Measurements from ENCODE around the gene LILRB3. TPM values are rescaled to one million over a fixed set of nuclear protein-coding genes. Genes with fewer than 3 reads are reported as not detected.
"Not testable (repeated sequence)": the region's sequence is repeated elsewhere in the genome, so short reads cannot be mapped to it uniquely, and the experiment has no call there.

LILRB3 gene
- total RNA-seq, 1 donor: 1.1 TPM

DNA sequence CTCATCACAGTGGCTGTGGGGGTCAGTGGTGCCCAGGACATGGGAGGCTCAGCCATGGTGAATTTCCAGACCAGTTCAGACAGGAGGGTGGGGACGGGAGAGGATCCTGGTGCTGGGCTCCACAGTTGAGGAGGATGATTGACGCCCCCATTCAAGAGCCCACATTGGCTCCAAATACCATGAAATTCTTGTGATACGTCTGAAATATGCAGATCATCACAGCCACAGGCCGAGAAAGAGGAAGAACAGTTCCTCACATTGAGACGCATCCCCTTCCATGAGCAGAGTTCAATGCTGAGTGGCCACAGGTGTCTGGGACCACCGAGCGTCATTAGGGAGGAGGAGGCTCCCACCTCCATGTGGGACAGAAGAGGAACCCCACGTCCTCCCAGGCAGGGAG, 21.0 kb upstream of the LILRB3 start:
- not testable (repeated sequence) for DNase-seq (ENCODE audit: low read depth in 2 of 3, low spot score in 2 of 3)

DNA sequence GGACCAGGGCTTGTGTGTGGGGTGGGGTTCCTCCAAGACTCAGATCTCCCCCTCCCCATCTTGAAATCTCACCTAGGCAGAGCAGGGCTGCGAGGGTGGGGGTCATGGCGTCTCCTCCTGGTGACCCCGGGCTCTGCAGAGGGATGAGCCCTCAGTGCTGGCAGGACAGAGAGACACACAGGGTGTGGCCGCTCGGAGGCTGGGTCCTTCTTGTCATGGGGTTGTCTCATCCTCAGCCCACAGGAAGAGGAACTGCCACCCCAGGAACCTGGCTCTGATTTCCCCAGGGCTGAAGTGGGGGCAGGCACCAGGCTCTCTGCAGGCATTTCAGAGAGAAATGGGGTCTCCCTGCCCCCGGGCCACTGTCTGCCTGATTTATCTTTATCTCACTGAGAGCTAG, 19.8 kb upstream of the LILRB3 start, which contains the start of gene LILRA6:
TSS of gene LILRA6 (minus strand) at position 145 of the 400 bp plus-strand sequence.
- not testable (repeated sequence) for DNase-seq (ENCODE audit: low read depth in 2 of 3, low spot score in 2 of 3)

- not testable (repeated sequence) for DNase-seq (ENCODE audit: low read depth in 2 of 3, low spot score in 2 of 3)
Observed at GRCh38 chr19:54242234-54242633, 19.4 kb upstream of the LILRB3 start.

- DNase-seq (ENCODE audit: low read depth in 2 of 3, low spot score in 2 of 3): not testable (repeated sequence)
Observed at GRCh38 chr19:54240372-54241336, 17.8 kb upstream of the LILRB3 start.

- DNase-seq (ENCODE audit: low read depth in 2 of 3, low spot score in 2 of 3): not testable (repeated sequence)
Observed at GRCh38 chr19:54239491-54240371, 16.9 kb upstream of the LILRB3 start.

DNA sequence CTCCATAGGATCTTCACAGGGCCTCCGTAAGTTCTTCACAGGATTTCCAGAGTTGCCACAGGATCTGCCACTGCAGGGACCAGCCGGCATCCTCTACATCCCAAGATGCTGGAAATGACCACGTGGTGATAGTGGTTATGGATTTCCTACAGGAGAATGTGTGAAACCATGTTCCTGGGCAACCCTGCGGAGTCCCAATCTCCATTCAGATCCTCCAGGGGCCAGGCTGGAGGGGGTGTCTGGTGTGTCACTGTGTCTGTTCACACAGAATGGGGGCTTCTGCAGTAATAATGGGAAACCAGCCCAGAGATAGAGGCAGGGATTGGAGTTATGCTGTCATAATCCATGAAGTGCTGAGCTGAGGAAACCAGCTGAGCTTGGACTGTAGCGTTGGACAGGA, 11.1 kb upstream of the LILRB3 start:
- DNase-seq (ENCODE audit: low read depth in 2 of 3, low spot score in 2 of 3): no peak

GRCh38 chr19:54231077-54231931, 8.5 kb upstream of the LILRB3 start:
- peak; percentile 82 to 93 (median 90) for DNase-seq (ENCODE audit: low read depth in 2 of 3, low spot score in 2 of 3)

- no peak for DNase-seq (ENCODE audit: low read depth in 2 of 3, low spot score in 2 of 3)
Observed at GRCh38 chr19:54230031-54230430, 7.2 kb upstream of the LILRB3 start.

DNA sequence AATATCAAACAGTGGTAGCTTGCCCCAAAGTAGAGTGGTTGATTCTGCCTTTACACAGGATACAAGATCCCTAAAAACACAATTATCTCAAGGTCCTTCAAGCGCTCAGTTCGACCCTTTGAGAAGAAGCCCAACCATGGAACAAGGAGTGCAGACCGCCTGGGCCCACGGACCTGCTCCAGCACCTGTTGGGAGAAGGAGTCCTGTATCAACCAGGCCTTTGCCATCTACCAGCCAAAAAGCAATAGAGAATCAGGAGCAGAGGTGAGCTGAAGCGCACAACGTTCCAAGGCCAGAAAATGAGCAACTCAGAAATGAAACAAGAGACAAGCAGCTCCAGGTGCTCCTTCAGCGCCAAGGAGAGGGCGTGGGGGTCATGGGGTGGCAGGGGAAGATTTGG, 6.3 kb upstream of the LILRB3 start:
- DNase-seq (ENCODE audit: low read depth in 2 of 3, low spot score in 2 of 3): no peak

GRCh38 chr19:54224619-54225018, 1.8 kb upstream of the LILRB3 start:
- DNase-seq (ENCODE audit: low read depth in 2 of 3, low spot score in 2 of 3): not testable (repeated sequence)

DNA sequence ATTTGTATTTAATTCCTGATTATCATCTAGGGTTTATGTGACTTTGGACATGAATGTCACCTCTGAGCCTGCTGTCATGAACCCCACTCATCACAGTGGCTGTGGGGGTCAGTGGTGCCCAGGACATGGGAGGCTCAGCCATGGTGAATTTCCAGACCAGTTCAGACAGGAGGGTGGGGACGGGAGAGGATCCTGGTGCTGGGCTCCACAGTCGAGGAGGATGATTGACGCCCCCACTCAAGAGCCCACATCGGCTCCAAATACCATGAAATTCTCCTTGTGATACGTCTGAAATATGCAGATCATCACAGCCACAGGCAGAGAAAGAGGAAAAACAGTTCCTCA, 1.1 kb upstream of the LILRB3 start:
- not testable (repeated sequence) for DNase-seq (ENCODE audit: low read depth in 2 of 3, low spot score in 2 of 3)

DNA sequence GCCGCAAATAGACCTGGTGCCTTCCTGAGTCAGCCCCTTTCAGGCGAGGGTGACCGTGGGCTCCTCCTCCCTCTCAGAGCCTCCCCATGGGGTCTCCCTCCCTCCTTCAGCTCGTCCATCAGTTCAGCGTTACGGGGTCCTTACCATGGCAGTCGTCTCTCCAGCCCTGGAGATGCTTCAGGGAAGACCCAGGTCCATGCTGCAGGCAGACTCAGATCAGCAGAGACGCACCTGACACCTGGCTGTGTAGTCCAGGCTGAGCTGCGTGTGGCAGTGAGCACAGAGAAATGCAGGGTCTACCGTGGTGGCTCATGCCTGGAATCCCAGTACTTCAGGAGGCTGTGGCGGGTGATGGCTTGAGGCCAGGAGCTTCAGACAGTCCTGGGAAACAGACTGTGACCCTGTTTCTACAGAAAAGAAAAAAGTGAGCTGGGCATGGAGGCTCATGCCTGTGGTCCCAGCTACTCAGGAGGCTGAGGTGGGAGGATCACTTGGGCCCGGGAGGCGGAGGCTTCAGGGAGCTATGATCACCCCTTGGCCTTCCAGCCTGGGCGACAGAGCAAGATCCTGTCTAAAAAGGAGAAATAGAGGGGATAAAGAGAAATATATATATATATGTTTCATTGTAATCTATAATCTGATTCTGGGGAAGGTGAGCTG, 600 bp upstream of the LILRB3 start:
- not testable (repeated sequence) for DNase-seq (ENCODE audit: low read depth in 2 of 3, low spot score in 2 of 3)

DNA sequence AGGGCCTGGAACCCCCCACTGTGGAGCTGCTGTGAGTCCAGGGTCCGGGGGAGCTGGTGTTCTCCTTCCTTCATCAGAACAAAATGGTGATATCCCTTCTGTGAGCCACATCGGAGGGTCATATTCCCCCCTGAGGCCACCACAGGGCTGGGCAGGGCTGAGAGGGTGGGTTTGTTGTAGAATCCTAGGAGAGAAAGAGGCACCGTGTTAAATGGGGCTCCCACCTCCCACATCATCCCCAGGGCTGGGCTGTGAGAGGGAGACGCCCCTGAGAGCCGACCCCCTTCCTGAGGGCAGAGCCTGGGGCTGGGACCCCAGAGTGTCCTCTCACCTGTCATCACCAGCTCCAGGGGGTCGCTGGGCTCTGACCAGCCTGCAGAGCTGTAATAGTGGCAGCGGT, 860 bp downstream of the LILRB3 start:
- DNase-seq (ENCODE audit: low read depth in 2 of 3, low spot score in 2 of 3): not testable (repeated sequence)

GRCh38 chr19:54219702-54220101, 3.1 kb downstream of the LILRB3 start:
- DNase-seq (ENCODE audit: low read depth in 2 of 3, low spot score in 2 of 3): not testable (repeated sequence)

DNA sequence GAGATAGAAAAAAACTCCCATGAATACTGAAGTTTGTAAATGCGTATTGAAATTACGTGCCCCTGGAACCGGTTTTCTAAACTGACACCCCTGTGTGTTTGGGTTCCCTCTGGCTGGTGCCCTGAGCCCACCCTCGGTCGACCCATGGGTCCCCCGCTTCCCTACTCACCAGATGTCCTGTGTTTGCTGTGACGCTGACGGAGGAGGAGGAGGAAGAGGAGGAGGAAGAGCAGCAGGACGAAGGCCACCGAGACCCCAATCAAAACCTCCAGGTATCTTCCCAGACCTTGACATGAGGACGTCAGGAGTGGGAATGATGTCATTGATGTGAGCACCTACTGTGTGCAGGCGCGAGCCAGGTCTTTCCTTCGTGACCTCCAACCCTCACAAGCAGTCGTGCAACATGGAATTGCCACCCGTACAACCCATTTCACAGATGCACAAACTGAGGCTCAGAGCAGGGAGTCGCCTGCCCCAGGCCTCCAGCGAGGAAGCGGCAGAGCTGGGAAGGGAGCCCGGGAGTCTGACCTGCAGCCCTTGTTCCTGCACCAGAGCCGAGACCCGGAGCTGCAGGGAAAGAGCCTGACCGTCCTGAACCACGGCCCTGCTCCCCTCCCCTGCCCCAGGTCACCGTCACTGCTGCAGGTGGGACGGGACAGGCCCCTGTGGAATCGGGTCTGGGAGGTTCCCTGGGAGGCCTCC, 3.7 kb downstream of the LILRB3 start:
- no peak for DNase-seq (ENCODE audit: low read depth in 2 of 3, low spot score in 2 of 3)

GRCh38 chr19:54218259-54218658, 4.5 kb downstream of the LILRB3 start:
- DNase-seq (ENCODE audit: low read depth in 2 of 3, low spot score in 2 of 3): no peak

DNA sequence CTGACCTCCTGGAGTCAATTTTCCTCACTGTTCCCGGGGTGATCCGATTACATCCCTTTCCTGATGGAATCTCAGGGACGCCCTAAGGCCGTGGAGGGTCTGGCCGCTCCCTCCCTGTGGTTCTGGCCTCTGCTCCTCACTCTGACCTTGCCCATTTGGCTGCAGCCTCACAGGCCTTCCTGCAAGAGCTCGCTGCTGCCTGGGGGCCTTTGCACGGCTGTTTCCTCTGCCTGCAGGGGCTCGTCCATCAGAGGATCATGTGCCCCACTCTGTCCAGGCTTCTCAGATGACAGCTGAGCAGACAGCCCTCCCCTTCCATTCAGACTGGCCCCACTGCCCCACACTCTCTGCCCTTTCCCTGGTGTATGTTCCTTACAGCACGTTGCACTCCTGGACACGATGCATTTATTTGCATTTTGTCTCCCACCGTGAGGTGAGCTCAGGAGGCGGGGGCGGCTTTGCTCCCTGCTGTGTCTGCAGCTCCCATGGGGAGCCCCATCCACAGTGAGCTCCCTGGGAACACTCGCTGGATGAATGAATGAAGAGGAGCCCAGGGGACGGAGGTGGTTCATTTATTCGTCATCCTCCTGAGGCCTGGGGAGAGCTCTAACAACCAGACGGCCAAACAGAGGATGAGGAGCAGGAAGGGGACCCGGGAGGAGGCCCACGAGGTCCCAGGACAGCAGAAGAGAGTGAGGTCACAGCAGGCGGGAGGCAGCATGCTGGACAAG, 5.1 kb downstream of the LILRB3 start:
- not testable (repeated sequence) for DNase-seq (ENCODE audit: low read depth in 2 of 3, low spot score in 2 of 3)

GRCh38 chr19:54216869-54217268, 5.9 kb downstream of the LILRB3 start:
- no peak for DNase-seq (ENCODE audit: low read depth in 2 of 3, low spot score in 2 of 3)

DNA sequence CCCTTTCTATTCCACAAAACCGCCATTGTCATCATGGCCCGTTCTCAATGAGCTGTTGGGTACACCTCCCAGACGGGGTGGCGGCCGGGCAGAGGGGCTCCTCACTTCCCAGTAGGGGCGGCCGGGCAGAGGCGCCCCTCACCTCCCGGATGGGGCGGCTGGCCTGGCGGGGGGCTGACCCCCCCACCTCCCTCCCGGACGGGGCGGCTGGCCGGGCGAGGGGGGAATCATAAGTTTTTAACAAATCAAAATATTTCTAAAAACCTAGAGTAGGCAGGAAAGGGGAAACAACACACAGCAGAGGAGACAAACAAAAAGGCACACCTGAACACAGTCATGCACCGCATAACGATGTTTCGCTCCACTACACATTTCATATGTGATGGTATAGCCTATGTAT, 8.1 kb downstream of the LILRB3 start:
- DNase-seq (ENCODE audit: low read depth in 2 of 3, low spot score in 2 of 3): not testable (repeated sequence)
